ENCODE measurements around the gene LDLR.

DNA sequence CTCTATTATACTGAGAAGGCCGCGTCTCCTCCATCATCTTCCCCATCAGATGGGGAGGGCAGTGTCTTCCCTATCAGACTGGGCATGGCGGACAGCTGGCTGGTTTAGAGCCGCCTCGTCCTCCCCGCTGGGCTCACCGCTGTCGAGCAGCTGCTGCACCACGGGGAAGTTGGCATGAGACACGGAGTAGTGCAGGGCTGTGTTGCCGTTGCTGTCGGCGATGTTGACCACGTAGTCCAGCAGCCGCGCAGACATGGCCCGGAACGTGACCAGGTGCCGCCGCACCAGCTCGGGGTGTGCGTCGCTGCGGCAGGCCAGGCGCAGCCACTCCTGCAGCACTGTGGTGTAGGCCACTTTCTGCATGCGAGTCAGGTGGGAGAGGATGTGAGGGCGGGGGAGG lies 85.1 kb downstream of the LDLR start:
- no peak for TF ChIP-seq CTCF (IDR thresholded peaks at IDR 0.05; ENCODE audit: low read depth, low read length)
- TF ChIP-seq MAX (IDR thresholded peaks at IDR 0.05; ENCODE audit: low read depth, low read length) = no peak
- TF ChIP-seq POLR2A (IDR thresholded peaks at IDR 0.05; ENCODE audit: extremely low read depth, insufficient read length) = no peak
- no peak for TF ChIP-seq MYC (IDR thresholded peaks at IDR 0.05; ENCODE audit: low read depth, low read length)

Measured in NB4 (cell line).